H1 (cell line): Measurements from ENCODE around the gene ZNF423. TPM values are rescaled to one million over a fixed set of nuclear protein-coding genes. Genes with fewer than 3 reads are reported as not detected.

Experiments used
- CTCF ChIA-PET: fragments of 300-600 bp; sonication (Branson Sonifier 250); formaldehyde crosslinking; loops from one replicate; lab custom pipeline; 2021; ENCODE audit not compliant: partially characterized antibody; lab: Charles Lee
- POLR2A ChIA-PET: fragments of 300-600 bp; sonication (Branson Sonifier 250); formaldehyde crosslinking; loops from one replicate; lab custom pipeline; 2021; ENCODE audit warnings: inconsistent platforms; ENCODE audit not compliant: partially characterized antibody; lab: Charles Lee
- DNase-seq, 2 experiments: peaks; one replicate each; pipeline versions ENCODE4 v3.0.0 to v3.0.0-alpha.2; 2010 to 2022; ENCODE audit warnings: low spot score in 2 of 2, low read depth in 1 of 2, mixed read lengths in 1 of 2
- FAIRE-seq: peaks from 2 replicates; lab custom pipeline; 2011; peaks lifted over from hg19 to GRCh38; lab: Jason Lieb, UNC
- H2AFZ ChIP-seq: 2 replicates; pipeline ENCODE4 v1.8.1; 2012; ENCODE audit warnings: low read length, inconsistent platforms
- H2AK5ac ChIP-seq: 2 replicates; pipeline ENCODE4 v1.6.1; 2013; ENCODE audit warnings: low read depth, low read length
- H2BK120ac ChIP-seq: replicated peaks from 2 replicates; pipeline ENCODE3; 2013; ENCODE audit warnings: low read depth, low read length, inconsistent platforms
- H2BK12ac ChIP-seq: 2 replicates; pipeline ENCODE4 v1.6.1; 2013; ENCODE audit warnings: low read depth, low read length
- H2BK15ac ChIP-seq: 2 replicates; pipeline ENCODE4 v1.6.1; 2013; ENCODE audit warnings: low read length
- H2BK20ac ChIP-seq: 2 replicates; pipeline ENCODE4 v1.6.1; 2013; ENCODE audit warnings: low read length
- H2BK5ac ChIP-seq: 2 replicates; pipeline ENCODE4 v1.6.1; 2013; ENCODE audit warnings: low read depth, low read length
- H3K14ac ChIP-seq: 2 replicates; pipeline ENCODE4 v1.6.1; 2013; ENCODE audit warnings: inconsistent platforms; ENCODE audit not compliant: insufficient read length
- H3K18ac ChIP-seq: 2 replicates; pipeline ENCODE4 v1.6.1; 2013; ENCODE audit warnings: low read length; ENCODE audit errors: extremely low read depth
- H3K23ac ChIP-seq: 2 replicates; pipeline ENCODE4 v1.6.1; 2013; ENCODE audit warnings: inconsistent platforms; ENCODE audit not compliant: insufficient read length
- H3K23me2 ChIP-seq: 2 replicates; pipeline ENCODE4 v1.6.1; 2013; ENCODE audit warnings: low read depth, low read length
- H3K27ac ChIP-seq: 2 replicates; pipeline ENCODE4 v1.6.1; 2011; ENCODE audit warnings: low read depth, low read length, inconsistent platforms
- H3K27me3 ChIP-seq, 4 experiments: replicated peaks in 1 of 4; 1 replicate in 1 of 4; 2 replicates in 3 of 4; pipeline versions ENCODE4 v1.6.1 to v1.8.1; 2011 to 2013; ENCODE audit warnings: low read length in 3 of 4, mild to moderate bottlenecking in 3 of 4, inconsistent platforms in 2 of 4, mixed read lengths in 2 of 4, moderate library complexity in 1 of 4; ENCODE audit not compliant: control insufficient read depth in 3 of 4, insufficient read depth in 3 of 4; ENCODE audit errors: extremely low read depth in 1 of 4
- H3K36me3 ChIP-seq, 4 experiments: 2 replicates each; pipeline versions ENCODE4 v1.6.1 to v1.8.1; 2011 to 2013; ENCODE audit warnings: mild to moderate bottlenecking in 4 of 4, low read length in 3 of 4, moderate library complexity in 2 of 4, control low read depth in 1 of 4, inconsistent platforms in 1 of 4; ENCODE audit not compliant: insufficient read depth in 4 of 4, control insufficient read depth in 2 of 4
- H3K4ac ChIP-seq: replicated peaks from 2 replicates; pipeline ENCODE3; 2013; ENCODE audit warnings: low read length, low read depth, mixed read lengths, inconsistent platforms; ENCODE audit not compliant: insufficient read length
- H3K4me1 ChIP-seq, 4 experiments: replicated peaks in 1 of 4; 1 replicate in 1 of 4; 2 replicates in 3 of 4; pipeline versions ENCODE4 v1.6.1 to v1.8.1; 2011 to 2013; ENCODE audit warnings: low read length in 3 of 4, inconsistent platforms in 2 of 4, mixed read lengths in 1 of 4; ENCODE audit not compliant: insufficient read depth in 4 of 4, control insufficient read depth in 3 of 4
- H3K4me2 ChIP-seq, 2 experiments: 2 replicates each; pipeline versions ENCODE4 v1.6.1 to v1.8.1; 2011 to 2013; ENCODE audit warnings: low read depth in 2 of 2, low read length in 2 of 2, control low read depth in 1 of 2, inconsistent platforms in 1 of 2, mild to moderate bottlenecking in 1 of 2; ENCODE audit not compliant: insufficient read depth in 1 of 2
- H3K4me3 ChIP-seq, 4 experiments: fragments of 200-600, 300-600 bp in 1 of 4; sonication (generic), shearing (Covaris generic), sonication (Bioruptor Twin) in 1 of 4; 2 replicates each; pipeline versions ENCODE4 v1.5.1 to v1.8.1; 2011 to 2016; ENCODE audit warnings: low read length in 4 of 4, low read depth in 3 of 4, control low read depth in 2 of 4, inconsistent platforms in 2 of 4, mild to moderate bottlenecking in 2 of 4, mixed read lengths in 1 of 4, moderate library complexity in 1 of 4; ENCODE audit not compliant: insufficient read depth in 2 of 4; ENCODE audit errors: extremely low read depth in 1 of 4
- H3K56ac ChIP-seq: replicated peaks from 2 replicates; pipeline ENCODE3; 2013; ENCODE audit warnings: low read depth, mild to moderate bottlenecking, mixed read lengths, low read length, inconsistent platforms; ENCODE audit not compliant: insufficient read length
- H3K79me1 ChIP-seq: 2 replicates; pipeline ENCODE4 v1.6.1; 2013; ENCODE audit warnings: low read depth, low read length, control low read depth
- H3K79me2 ChIP-seq, 2 experiments: 2 replicates each; pipeline versions ENCODE4 v1.6.1 to v1.8.1; 2012 to 2013; ENCODE audit warnings: low read length in 2 of 2, mild to moderate bottlenecking in 2 of 2, inconsistent platforms in 1 of 2; ENCODE audit not compliant: insufficient read depth in 2 of 2, control insufficient read depth in 1 of 2
- H3K9ac ChIP-seq, 4 experiments: replicated peaks in 1 of 4; 1 replicate in 1 of 4; 2 replicates in 3 of 4; pipeline versions ENCODE4 v1.6.1 to v1.8.1; 2011 to 2013; ENCODE audit warnings: low read depth in 3 of 4, low read length in 3 of 4, control low read depth in 2 of 4, mild to moderate bottlenecking in 2 of 4, moderate library complexity in 2 of 4, inconsistent platforms in 1 of 4; ENCODE audit errors: extremely low read depth in 1 of 4
- H3K9me3 ChIP-seq, 2 experiments: 2 replicates each; pipeline versions ENCODE4 v1.6.1 to v1.8.1; 2012 to 2013; ENCODE audit warnings: mild to moderate bottlenecking in 2 of 2, moderate library complexity in 2 of 2, control low read depth in 1 of 2, inconsistent platforms in 1 of 2, low read depth in 1 of 2, low read length in 1 of 2, mixed read lengths in 1 of 2; ENCODE audit not compliant: insufficient read depth in 2 of 2
- H4K20me1 ChIP-seq, 2 experiments: replicated peaks in 1 of 2; 2 replicates each; pipeline versions ENCODE3 to v1.8.1; 2011 to 2013; ENCODE audit warnings: inconsistent platforms in 2 of 2, low read length in 2 of 2, mild to moderate bottlenecking in 1 of 2; ENCODE audit not compliant: insufficient read depth in 2 of 2, control insufficient read depth in 1 of 2
- H4K5ac ChIP-seq: 2 replicates; pipeline ENCODE4 v1.6.1; 2013; ENCODE audit warnings: low read length, low read depth, mixed read lengths, inconsistent platforms; ENCODE audit not compliant: insufficient read length
- H4K8ac ChIP-seq: 2 replicates; pipeline ENCODE4 v1.8.0; 2013; ENCODE audit warnings: mild to moderate bottlenecking, moderate library complexity, low read length, inconsistent platforms; ENCODE audit not compliant: insufficient read depth; ENCODE audit errors: extremely low read depth
- H4K91ac ChIP-seq: replicated peaks from 2 replicates; pipeline ENCODE3; 2013; ENCODE audit warnings: low read length, mixed read lengths, inconsistent platforms; ENCODE audit not compliant: insufficient read length
- SAP30 ChIP-seq: fragments of 300-600 bp; sonication (generic); IDR thresholded peaks from 2 replicates; pipeline ENCODE4 v1.7.1; 2012; ENCODE audit warnings: low read length, moderate library complexity, mild to moderate bottlenecking, inconsistent platforms; ENCODE audit not compliant: insufficient read depth, insufficient replicate concordance
- SIX5 ChIP-seq: IDR thresholded peaks from 2 replicates; pipeline ENCODE4 v1.6.1; 2011; ENCODE audit warnings: mild to moderate bottlenecking, low read depth, low read length
- WGBS, 2 experiments: shearing (Covaris generic) in 1 of 2; methylation state at CpG; one replicate each; pipeline versions ENCODE4 v1.1.6 to v1.1.7; 2013 to 2015; ENCODE audit warnings: low lambda C conversion rate in 2 of 2, mixed read lengths in 2 of 2, inconsistent platforms in 1 of 2, low coverage in 1 of 2, missing lambda C conversion rate in 1 of 2; ENCODE audit not compliant: insufficient replicate concordance in 2 of 2, insufficient coverage in 1 of 2, insufficient read length in 1 of 2; ENCODE audit errors: extremely low coverage in 1 of 2, missing lambda C conversion rate in 1 of 2; 5-methylcytosine and 5-hydroxymethylcytosine counted together
- polyA plus RNA-seq, 7 experiments: library from polyadenylated mRNA; depleted of rRNA in 3 of 7; stranded (reverse) in 5 of 7; unstranded in 2 of 7; fragments of >200 nt in 5 of 7; fragments of 200-250 nt in 2 of 7; gene quantifications; 1 replicate in 5 of 7; 2 replicates in 1 of 7; 4 replicates in 1 of 7; pipeline versions ENCODE4 v1.2.1 to v1.2.3, GENCODE V29; 2011 to 2013; ENCODE audit warnings: missing spikeins in 2 of 7, mixed read lengths in 2 of 7
- total RNA-seq: library from RNA; stranded (reverse); fragmentation: NEBNext Ultra II Directional; extraction: Animal tissue kit (Norgen Biotek cat#: 25700); gene quantifications from 2 replicates; pipeline ENCODE4 v1.2.1, GENCODE V29; 2021

ZNF423 gene
- total and polyA plus RNA-seq, 2 of the 8 experiments (the other 6 are each of a cell fraction or from before 2014, with no cell fraction given) = 38.2 to 52.3 TPM

GRCh38 chr16:49690778-49691177 lies 165.1 kb downstream of the ZNF423 start:
- H4K91ac ChIP-seq = no peak overlapping the region
- POLR2A ChIA-PET = interaction anchor here (0.8 to 1.0 kb wide), 2 partner anchors 15 to 45 kb away, joined by 3 read pairs; no protein-coding TSS in a partner anchor
- no peaks in the 10 kb centered on the region; a peak in 1 of 8 replicates for H3K36me3 ChIP-seq
- no peak overlapping the region for H2BK20ac ChIP-seq
- peaks cover 0 to 3% of the 10 kb centered on the region in 2 experiments; a peak in 1 of 4 replicates for H3K79me2 ChIP-seq
- no peak overlapping the region for H2BK120ac ChIP-seq
- no peaks in the 10 kb centered on the region for H3K9me3 ChIP-seq
- H3K14ac ChIP-seq = no peak overlapping the region
- no peaks in the 10 kb centered on the region for H3K23me2 ChIP-seq
- H4K8ac ChIP-seq = peak overlapping the region; percentile 51; the same call in 1 of the 2 replicates
- CTCF ChIA-PET = interaction anchor here (0.7 to 2.3 kb wide), 9 partner anchors 9 to 167 kb away, joined by 3 to 8 read pairs (median 3); no protein-coding TSS in a partner anchor
- H3K18ac ChIP-seq = no peak overlapping the region
- no peak for FAIRE-seq
- no peak overlapping the region for H3K4me3 ChIP-seq
- no peaks in the 10 kb centered on the region for H4K20me1 ChIP-seq
- no peak overlapping the region for H2BK5ac ChIP-seq
- no peak overlapping the region for H2AK5ac ChIP-seq
- H3K27me3 ChIP-seq = no peaks in the 10 kb centered on the region
- H3K4ac ChIP-seq = no peak overlapping the region
- H4K5ac ChIP-seq = no peak overlapping the region
- H2AFZ ChIP-seq = no peak overlapping the region
- no peak overlapping the region for H3K4me2 ChIP-seq
- WGBS, 2 experiments = 93% methylated on average over 13 of the region's 13 CpGs; no CpG with 5 or more reads in 1 of the 2 experiments
- H3K56ac ChIP-seq = no peak overlapping the region
- no peak overlapping the region for H3K27ac ChIP-seq
- H3K79me1 ChIP-seq = peaks cover 9% of the 10 kb centered on the region
- no peak overlapping the region for H3K23ac ChIP-seq
- H3K4me1 ChIP-seq = peaks cover 2 to 8% (median 4%) of the 10 kb centered on the region in 4 experiments; a peak in 5 of 7 replicates
- no peak overlapping the region for H2BK15ac ChIP-seq
- DNase-seq = no peak
- no peak overlapping the region for H3K9ac ChIP-seq
- H2BK12ac ChIP-seq = no peak overlapping the region
- TF ChIP-seq SAP30 = no peak
- TF ChIP-seq SIX5 = no peak
